ENCODE measurements around the gene ZBTB8OS.

DNA sequence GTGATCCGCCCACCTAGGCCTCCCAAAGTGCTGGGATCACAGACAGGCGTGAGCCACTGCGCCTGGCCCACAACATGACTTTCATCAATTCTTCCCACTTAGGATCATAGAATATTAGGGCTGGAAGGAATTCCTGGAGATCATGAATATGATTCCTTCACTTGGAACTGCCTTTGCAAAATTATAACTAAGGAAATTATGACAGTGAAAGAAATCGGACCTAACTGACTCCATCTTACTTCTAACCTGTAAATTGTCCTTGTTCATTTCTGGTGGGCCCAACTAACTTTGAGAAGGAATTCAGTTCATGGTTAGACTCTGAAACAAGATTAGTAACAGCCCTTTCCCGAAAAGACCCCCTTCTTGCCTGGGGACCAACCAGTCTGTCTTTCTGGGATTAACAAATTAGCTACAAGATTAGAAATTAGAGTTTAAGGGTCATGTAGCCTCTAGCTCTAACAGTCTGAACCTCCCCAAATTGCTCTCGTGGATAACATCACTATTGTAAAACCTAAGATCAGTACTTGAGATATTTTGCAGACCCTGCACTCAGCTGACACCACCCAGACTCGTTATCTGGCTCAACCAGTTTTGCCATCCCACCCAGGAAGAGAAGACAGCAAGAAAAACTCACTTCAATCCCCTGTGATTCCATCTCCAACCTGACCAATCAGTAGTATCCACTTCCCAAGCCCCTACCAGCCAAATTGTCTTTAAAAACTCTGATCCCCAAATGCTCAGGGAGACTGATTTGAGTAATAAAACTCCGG lies 14.7 kb downstream of the ZBTB8OS start:
- TF ChIP-seq SP1 (CRISPR knock-in tag; conservative IDR thresholded peaks at IDR 0.05): no peak
- TF ChIP-seq, protein P1, sequence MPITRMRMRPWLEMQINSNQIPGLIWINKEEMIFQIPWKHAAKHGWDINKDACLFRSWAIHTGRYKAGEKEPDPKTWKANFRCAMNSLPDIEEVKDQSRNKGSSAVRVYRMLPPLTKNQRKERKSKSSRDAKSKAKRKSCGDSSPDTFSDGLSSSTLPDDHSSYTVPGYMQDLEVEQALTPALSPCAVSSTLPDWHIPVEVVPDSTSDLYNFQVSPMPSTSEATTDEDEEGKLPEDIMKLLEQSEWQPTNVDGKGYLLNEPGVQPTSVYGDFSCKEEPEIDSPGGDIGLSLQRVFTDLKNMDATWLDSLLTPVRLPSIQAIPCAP (CRISPR knock-in tag; IDR thresholded peaks at IDR 0.05): no peak
- TF ChIP-seq, protein P2, sequence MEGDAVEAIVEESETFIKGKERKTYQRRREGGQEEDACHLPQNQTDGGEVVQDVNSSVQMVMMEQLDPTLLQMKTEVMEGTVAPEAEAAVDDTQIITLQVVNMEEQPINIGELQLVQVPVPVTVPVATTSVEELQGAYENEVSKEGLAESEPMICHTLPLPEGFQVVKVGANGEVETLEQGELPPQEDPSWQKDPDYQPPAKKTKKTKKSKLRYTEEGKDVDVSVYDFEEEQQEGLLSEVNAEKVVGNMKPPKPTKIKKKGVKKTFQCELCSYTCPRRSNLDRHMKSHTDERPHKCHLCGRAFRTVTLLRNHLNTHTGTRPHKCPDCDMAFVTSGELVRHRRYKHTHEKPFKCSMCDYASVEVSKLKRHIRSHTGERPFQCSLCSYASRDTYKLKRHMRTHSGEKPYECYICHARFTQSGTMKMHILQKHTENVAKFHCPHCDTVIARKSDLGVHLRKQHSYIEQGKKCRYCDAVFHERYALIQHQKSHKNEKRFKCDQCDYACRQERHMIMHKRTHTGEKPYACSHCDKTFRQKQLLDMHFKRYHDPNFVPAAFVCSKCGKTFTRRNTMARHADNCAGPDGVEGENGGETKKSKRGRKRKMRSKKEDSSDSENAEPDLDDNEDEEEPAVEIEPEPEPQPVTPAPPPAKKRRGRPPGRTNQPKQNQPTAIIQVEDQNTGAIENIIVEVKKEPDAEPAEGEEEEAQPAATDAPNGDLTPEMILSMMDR (IDR thresholded peaks at IDR 0.05): no peak
- TF ChIP-seq, protein P3, sequence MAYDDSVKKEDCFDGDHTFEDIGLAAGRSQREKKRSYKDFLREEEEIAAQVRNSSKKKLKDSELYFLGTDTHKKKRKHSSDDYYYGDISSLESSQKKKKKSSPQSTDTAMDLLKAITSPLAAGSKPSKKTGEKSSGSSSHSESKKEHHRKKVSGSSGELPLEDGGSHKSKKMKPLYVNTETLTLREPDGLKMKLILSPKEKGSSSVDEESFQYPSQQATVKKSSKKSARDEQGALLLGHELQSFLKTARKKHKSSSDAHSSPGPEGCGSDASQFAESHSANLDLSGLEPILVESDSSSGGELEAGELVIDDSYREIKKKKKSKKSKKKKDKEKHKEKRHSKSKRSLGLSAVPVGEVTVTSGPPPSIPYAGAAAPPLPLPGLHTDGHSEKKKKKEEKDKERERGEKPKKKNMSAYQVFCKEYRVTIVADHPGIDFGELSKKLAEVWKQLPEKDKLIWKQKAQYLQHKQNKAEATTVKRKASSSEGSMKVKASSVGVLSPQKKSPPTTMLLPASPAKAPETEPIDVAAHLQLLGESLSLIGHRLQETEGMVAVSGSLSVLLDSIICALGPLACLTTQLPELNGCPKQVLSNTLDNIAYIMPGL (CRISPR knock-in tag; IDR thresholded peaks at IDR 0.05): no peak
- no peak for TF ChIP-seq ZNF423 (CRISPR knock-in tag; IDR thresholded peaks at IDR 0.05)
